HUES6 (cell line): ENCODE data around the gene CEP19.

ENCODE experiments used
- H3K27ac ChIP-seq: 2 replicates; pipeline ENCODE4 v1.7.0; 2013; ENCODE audit warnings: low read depth, mild to moderate bottlenecking, low read length, inconsistent platforms
- H3K27me3 ChIP-seq: 2 replicates; pipeline ENCODE4 v1.6.1; 2013; ENCODE audit warnings: low read length; ENCODE audit not compliant: control insufficient read depth, insufficient read depth
- H3K36me3 ChIP-seq: 2 replicates; pipeline ENCODE4 v1.6.1; 2013; ENCODE audit warnings: low read length; ENCODE audit not compliant: control insufficient read depth, insufficient read depth
- H3K4me1 ChIP-seq: 2 replicates; pipeline ENCODE4 v1.6.1; 2013; ENCODE audit warnings: low read length; ENCODE audit not compliant: control insufficient read depth, insufficient read depth
- H3K4me3 ChIP-seq: 2 replicates; pipeline ENCODE4 v1.5.1; 2013; ENCODE audit warnings: low read depth, low read length
- H3K9ac ChIP-seq: one replicate; pipeline ENCODE4 v1.6.1; 2013; ENCODE audit warnings: mild to moderate bottlenecking, low read length
- H3K9me3 ChIP-seq: 2 replicates; pipeline ENCODE4 v1.6.1; 2013; ENCODE audit warnings: low read depth, low read length; ENCODE audit not compliant: control insufficient read depth, insufficient read depth

Gene CEP19

GRCh38 chr3:196661400-196661799, 50.6 kb downstream of the CEP19 start:
- no peaks in the 10 kb centered on the region for H3K36me3 ChIP-seq
- H3K27me3 ChIP-seq, result no peaks in the 10 kb centered on the region
- no peaks in the 10 kb centered on the region for H3K9me3 ChIP-seq
- H3K4me1 ChIP-seq, result peaks cover 16% of the 10 kb centered on the region
- no peak overlapping the region for H3K9ac ChIP-seq
- no peak overlapping the region for H3K4me3 ChIP-seq
- no peak overlapping the region for H3K27ac ChIP-seq

GRCh38 chr3:196660381-196661166, 51.5 kb downstream of the CEP19 start:
- peaks cover 9% of the 10 kb centered on the region for H3K4me1 ChIP-seq
- no peak overlapping the region for H3K27ac ChIP-seq
- no peaks in the 10 kb centered on the region for H3K36me3 ChIP-seq
- H3K27me3 ChIP-seq, result no peaks in the 10 kb centered on the region
- H3K9ac ChIP-seq, result no peak overlapping the region
- H3K4me3 ChIP-seq, result no peak overlapping the region
- H3K9me3 ChIP-seq, result no peaks in the 10 kb centered on the region

GRCh38 chr3:196659901-196660351, 52.1 kb downstream of the CEP19 start:
- no peak overlapping the region for H3K4me3 ChIP-seq
- no peak overlapping the region for H3K9ac ChIP-seq
- H3K9me3 ChIP-seq, result no peaks in the 10 kb centered on the region
- H3K27me3 ChIP-seq, result no peaks in the 10 kb centered on the region
- no peak overlapping the region for H3K27ac ChIP-seq
- H3K36me3 ChIP-seq, result no peaks in the 10 kb centered on the region
- peaks cover 8% of the 10 kb centered on the region for H3K4me1 ChIP-seq
